HFFc6 (cell line): ENCODE measurements around the gene RBPJL. TPM values are rescaled to one million over a fixed set of nuclear protein-coding genes. Genes with fewer than 3 reads are reported as not detected.
A peak's percentile ranks its signal among the peaks of the same experiment; 100 is the strongest.

Experiments
- DNase-seq: peaks from one replicate; pipeline ENCODE4 v3.0.0-alpha.2; 2018
- H3K27ac Mint-ChIP-seq: 2 replicates; pipeline ENCODE4 v1.8.0; 2020; ENCODE audit warnings: mild to moderate bottlenecking, mixed read lengths
- H3K27me3 Mint-ChIP-seq: 2 replicates; pipeline ENCODE4 v1.8.0; 2021; ENCODE audit warnings: mild to moderate bottlenecking, moderate library complexity, mixed read lengths; ENCODE audit not compliant: insufficient read depth
- H3K36me3 Mint-ChIP-seq: 2 replicates; pipeline ENCODE4 v1.8.0; 2021; ENCODE audit warnings: low read depth, mixed read lengths
- H3K4me1 Mint-ChIP-seq: 2 replicates; pipeline ENCODE4 v1.8.0; 2020; ENCODE audit warnings: low read depth, mixed read lengths
- H3K4me3 Mint-ChIP-seq: 2 replicates; pipeline ENCODE4 v1.8.0; 2020; ENCODE audit warnings: mild to moderate bottlenecking, moderate library complexity, mixed read lengths
- H3K9me3 Mint-ChIP-seq: 2 replicates; pipeline ENCODE4 v1.8.0; 2020; ENCODE audit warnings: mild to moderate bottlenecking, mixed read lengths
- CTCF ChIP-seq: fragments of 200-600 bp; sonication (generic); IDR thresholded peaks from 2 replicates; pipeline ENCODE4 v1.5.0; 2021; ENCODE audit warnings: antibody characterized with exemption, mild to moderate bottlenecking
- total RNA-seq, 6 experiments: library from RNA; stranded (reverse); fragmentation: NEBNext Ultra II Directional; extraction: Animal tissue kit (Norgen Biotek cat#: 25700); gene quantifications; 2 replicates in 1 of 6; 3 replicates in 5 of 6; pipeline ENCODE4 v1.2.3, GENCODE V29; 2021

The RBPJL gene
- total RNA-seq, 6 experiments from 2014 or later = not detected

GRCh38 chr20:45307076-45307640, 518 bp downstream of the RBPJL start:
- Mint-ChIP-seq H3K4me1 (peaks cover 21% of the 10 kb centered on the region), H3K27me3 (peaks cover 34% of the 10 kb centered on the region), H3K9me3 (no peaks in the 10 kb centered on the region; the same call in 1 of the 2 replicates), H3K4me3 (no peak overlapping the region), H3K27ac (no peak overlapping the region), H3K36me3 (no peaks in the 10 kb centered on the region)
- DNase-seq = no peak
- TF ChIP-seq CTCF = no peak

- no peak within 1 kb of the TSS for H3K27ac Mint-ChIP-seq
- H3K36me3 Mint-ChIP-seq = no peaks in the 10 kb centered on the region
- no peak within 1 kb of the TSS for H3K4me3 Mint-ChIP-seq
- 0 out of 2 replicates have a peak, but pooled peaks have one; percentile 7 for TF ChIP-seq CTCF
- DNase-seq = no peak
- no peaks in the 10 kb centered on the region; the same call in 1 of the 2 replicates for H3K9me3 Mint-ChIP-seq
- peaks cover 21% of the 10 kb centered on the region for H3K4me1 Mint-ChIP-seq
- peaks cover 29% of the 10 kb centered on the region for H3K27me3 Mint-ChIP-seq
Observed at GRCh38 chr20:45308117-45308778, 1.6 kb downstream of the RBPJL start, which contains the start of gene MATN4. MATN4 (minus strand) TSS chr20:45308299; CDS start chr20:45305582, 2,717 bp downstream.

GRCh38 chr20:45309075-45309474, 2.4 kb downstream of the RBPJL start:
- no peaks in the 10 kb centered on the region for H3K36me3 Mint-ChIP-seq
- H3K27me3 Mint-ChIP-seq = peaks cover 23% of the 10 kb centered on the region
- no peak for DNase-seq
- H3K4me1 Mint-ChIP-seq = peaks cover 13% of the 10 kb centered on the region
- H3K9me3 Mint-ChIP-seq = no peaks in the 10 kb centered on the region
- TF ChIP-seq CTCF = no peak
- H3K27ac Mint-ChIP-seq = no peak overlapping the region
- H3K4me3 Mint-ChIP-seq = no peak overlapping the region

GRCh38 chr20:45311589-45312211, 5.1 kb downstream of the RBPJL start:
- TF ChIP-seq CTCF = peak; percentile 86
- no peaks in the 10 kb centered on the region for H3K9me3 Mint-ChIP-seq
- H3K36me3 Mint-ChIP-seq = no peaks in the 10 kb centered on the region
- peaks cover 15% of the 10 kb centered on the region for H3K27me3 Mint-ChIP-seq
- no peak overlapping the region for H3K27ac Mint-ChIP-seq
- H3K4me3 Mint-ChIP-seq = no peak overlapping the region
- peaks cover 13% of the 10 kb centered on the region for H3K4me1 Mint-ChIP-seq
- peak; percentile 25 for DNase-seq

GRCh38 chr20:45312241-45312640, 5.6 kb downstream of the RBPJL start:
- H3K4me3 Mint-ChIP-seq = no peak overlapping the region
- no peak overlapping the region for H3K27ac Mint-ChIP-seq
- H3K9me3 Mint-ChIP-seq = no peaks in the 10 kb centered on the region
- H3K36me3 Mint-ChIP-seq = no peaks in the 10 kb centered on the region
- DNase-seq = no peak
- no peak for TF ChIP-seq CTCF
- H3K27me3 Mint-ChIP-seq = peaks cover 20% of the 10 kb centered on the region
- peaks cover 13% of the 10 kb centered on the region for H3K4me1 Mint-ChIP-seq
